ENCODE measurements around the gene MED15.
A peak's percentile ranks its signal among the peaks of the same experiment; 100 is the strongest.
"Not testable (repeated sequence)": the region's sequence is repeated elsewhere in the genome, so short reads cannot be mapped to it uniquely, and the experiment has no call there.

The MED15 gene

GRCh38 chr22:20606041-20606783 is 98.8 kb downstream of the MED15 start:
- peak; percentile 85 for DNase-seq

- no peak for DNase-seq
Observed at GRCh38 chr22:20606784-20607128, 99.3 kb downstream of the MED15 start.

GRCh38 chr22:20607157-20607907 is 99.9 kb downstream of the MED15 start:
- no peak for DNase-seq

GRCh38 chr22:20610243-20610686 is 102.9 kb downstream of the MED15 start:
- DNase-seq, result no peak

- no peak for DNase-seq
Observed at GRCh38 chr22:20610757-20611156, 103.3 kb downstream of the MED15 start.

- no peak for DNase-seq
Observed at GRCh38 chr22:20611418-20611817, 104.0 kb downstream of the MED15 start.

GRCh38 chr22:20613301-20613700 is 105.9 kb downstream of the MED15 start:
- DNase-seq, result no peak

GRCh38 chr22:20615021-20615420 is 107.6 kb downstream of the MED15 start:
- DNase-seq, result peak; percentile 71

GRCh38 chr22:20615533-20616450 is 108.4 kb downstream of the MED15 start:
- peak; percentile 28 for DNase-seq

GRCh38 chr22:20616451-20617043 is 109.1 kb downstream of the MED15 start:
- DNase-seq, result no peak

GRCh38 chr22:20618488-20618887 is 111.1 kb downstream of the MED15 start:
- DNase-seq, result no peak

- DNase-seq, result no peak
Observed at GRCh38 chr22:20619045-20619892, 111.9 kb downstream of the MED15 start.

GRCh38 chr22:20619893-20620194 is 112.4 kb downstream of the MED15 start:
- DNase-seq, result not testable (repeated sequence)

- no peak for DNase-seq
Observed at GRCh38 chr22:20621162-20621561, 113.8 kb downstream of the MED15 start.

GRCh38 chr22:20622650-20623339 is 115.4 kb downstream of the MED15 start:
- DNase-seq, result no peak

- DNase-seq, result no peak
Observed at GRCh38 chr22:20624161-20624616, 116.8 kb downstream of the MED15 start.

- no peak for DNase-seq
Observed at GRCh38 chr22:20625270-20625669, 117.9 kb downstream of the MED15 start.

GRCh38 chr22:20626811-20627210 is 119.4 kb downstream of the MED15 start:
- DNase-seq, result no peak

GRCh38 chr22:20627432-20627831 is 120.0 kb downstream of the MED15 start:
- DNase-seq, result no peak

- DNase-seq, result no peak
Observed at GRCh38 chr22:20628081-20628939, 120.9 kb downstream of the MED15 start.

Measured in hematopoietic multipotent progenitor cell treated with erythropoietin and hydrocortisone succinate and interleukin-3 and kit ligand, for 6 days (in vitro differentiated cells).